Tibial nerve (tissue), 4 donors: ENCODE results near the gene PRKAR1B. TPM values are rescaled to one million over a fixed set of nuclear protein-coding genes. Genes with fewer than 3 reads are reported as not detected.

ENCODE experiments used
- DNase-seq, 2 donors: peaks; one replicate each; pipeline ENCODE4 v3.0.0-alpha.2; 2019; ENCODE audit warnings: low spot score in 2 of 2
- H3K27ac ChIP-seq, 4 donors: fragments of 200-600 bp; sonication (generic) in 3 of 4; one replicate each; pipeline ENCODE4 v1.5.1; 2017 to 2019; ENCODE audit warnings: mild to moderate bottlenecking in 1 of 4
- H3K27me3 ChIP-seq, 2 donors: fragments of 200-600 bp; sonication (generic) in 1 of 2; one replicate each; pipeline versions ENCODE4 v1.5.1 to v1.6.0; 2017 to 2019
- H3K36me3 ChIP-seq, 3 donors: fragments of 200-600 bp; sonication (generic); one replicate each; pipeline ENCODE4 v1.5.1; 2018 to 2019
- H3K4me1 ChIP-seq, 4 donors: fragments of 200-600 bp; sonication (generic) in 3 of 4; one replicate each; pipeline ENCODE4 v1.5.1; 2017 to 2019
- H3K4me3 ChIP-seq, 4 donors: fragments of 200-600 bp; sonication (generic) in 3 of 4; one replicate each; pipeline ENCODE4 v1.5.1; 2017 to 2019; ENCODE audit warnings: mild to moderate bottlenecking in 1 of 4, moderate library complexity in 1 of 4
- H3K9me3 ChIP-seq, 4 donors: fragments of 200-600 bp; sonication (generic) in 3 of 4; one replicate each; pipeline ENCODE4 v1.5.1; 2017 to 2019
- EP300 ChIP-seq, 2 donors: sonication (generic); formaldehyde crosslinking; IDR thresholded peaks; one replicate each; pipeline ENCODE4 v1.6.1; 2017; ENCODE audit warnings: antibody characterized with exemption in 2 of 2, mild to moderate bottlenecking in 1 of 2
- POLR2A ChIP-seq, 2 donors: fragments of 450-650 bp; IDR thresholded peaks; one replicate each; pipeline ENCODE4 v1.6.1; 2017; ENCODE audit warnings: antibody characterized with exemption in 2 of 2, mild to moderate bottlenecking in 2 of 2, moderate library complexity in 2 of 2
- WGBS, 2 donors: methylation state at CpG; one replicate each; pipeline ENCODE4 v1.1.5; 2018; 5-methylcytosine and 5-hydroxymethylcytosine counted together
- total RNA-seq, 4 donors: library from RNA; depleted of rRNA; stranded (reverse); fragments of >200 nt; gene quantifications; one replicate each; pipeline ENCODE4 v1.1.0, GENCODE V29; 2016
- TF ChIP-seq, protein P1 (sequence below), 5 experiments: fragments of 200-600 bp in 3 of 5; fragments of 450-650 bp in 2 of 5; sonication (generic) in 3 of 5; IDR thresholded peaks; one replicate each; pipeline ENCODE4 v1.5.1; 2016 to 2019; ENCODE audit warnings: antibody characterized with exemption in 5 of 5, mild to moderate bottlenecking in 3 of 5, moderate library complexity in 2 of 5

Gene PRKAR1B
- total RNA-seq, 4 donors from 2014 or later: 2.7 to 12.3 (median 4.8) TPM

DNA sequence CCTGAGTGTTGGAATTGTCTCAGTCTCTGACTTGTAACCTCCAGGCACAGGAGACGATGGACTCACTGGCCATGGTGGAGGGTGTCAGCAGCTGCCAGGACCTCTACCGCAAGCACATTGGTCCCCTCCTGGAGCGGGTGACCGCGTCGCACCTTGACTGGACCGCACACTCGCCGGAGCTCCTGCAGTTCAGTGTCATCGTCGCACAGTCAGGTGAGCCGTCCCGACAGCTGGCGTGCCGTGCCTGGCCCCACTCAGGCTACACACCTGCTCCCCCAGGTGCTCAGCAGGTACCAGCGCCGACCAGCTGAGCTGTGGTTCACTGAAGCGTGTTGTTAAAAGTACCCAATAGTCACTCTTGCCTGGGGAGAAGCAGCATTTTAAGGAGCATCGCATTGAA, 36.7 kb upstream of the PRKAR1B start:
- Histone ChIP-seq H3K9me3 (no peaks in the 10 kb centered on the region), H3K36me3 (peaks cover 5 to 97% (median 16%) of the 10 kb centered on the region in 3 donors), H3K27me3 (no peaks in the 10 kb centered on the region), H3K4me1 (peaks cover 0 to under 1% (median 0%) of the 10 kb centered on the region in 4 donors), H3K4me3 (no peak overlapping the region), H3K27ac (no peak overlapping the region)
- DNase-seq: no peak
- WGBS, 2 donors: 90 to 98% methylated on average over 5 to 13 of the region's 19 CpGs
- TF ChIP-seq POLR2A (IDR thresholded peaks at IDR 0.05): no peak
- TF ChIP-seq EP300 (IDR thresholded peaks at IDR 0.05): no peak
- TF ChIP-seq, protein P1, sequence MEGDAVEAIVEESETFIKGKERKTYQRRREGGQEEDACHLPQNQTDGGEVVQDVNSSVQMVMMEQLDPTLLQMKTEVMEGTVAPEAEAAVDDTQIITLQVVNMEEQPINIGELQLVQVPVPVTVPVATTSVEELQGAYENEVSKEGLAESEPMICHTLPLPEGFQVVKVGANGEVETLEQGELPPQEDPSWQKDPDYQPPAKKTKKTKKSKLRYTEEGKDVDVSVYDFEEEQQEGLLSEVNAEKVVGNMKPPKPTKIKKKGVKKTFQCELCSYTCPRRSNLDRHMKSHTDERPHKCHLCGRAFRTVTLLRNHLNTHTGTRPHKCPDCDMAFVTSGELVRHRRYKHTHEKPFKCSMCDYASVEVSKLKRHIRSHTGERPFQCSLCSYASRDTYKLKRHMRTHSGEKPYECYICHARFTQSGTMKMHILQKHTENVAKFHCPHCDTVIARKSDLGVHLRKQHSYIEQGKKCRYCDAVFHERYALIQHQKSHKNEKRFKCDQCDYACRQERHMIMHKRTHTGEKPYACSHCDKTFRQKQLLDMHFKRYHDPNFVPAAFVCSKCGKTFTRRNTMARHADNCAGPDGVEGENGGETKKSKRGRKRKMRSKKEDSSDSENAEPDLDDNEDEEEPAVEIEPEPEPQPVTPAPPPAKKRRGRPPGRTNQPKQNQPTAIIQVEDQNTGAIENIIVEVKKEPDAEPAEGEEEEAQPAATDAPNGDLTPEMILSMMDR (IDR thresholded peaks at IDR 0.05): no peak

DNA sequence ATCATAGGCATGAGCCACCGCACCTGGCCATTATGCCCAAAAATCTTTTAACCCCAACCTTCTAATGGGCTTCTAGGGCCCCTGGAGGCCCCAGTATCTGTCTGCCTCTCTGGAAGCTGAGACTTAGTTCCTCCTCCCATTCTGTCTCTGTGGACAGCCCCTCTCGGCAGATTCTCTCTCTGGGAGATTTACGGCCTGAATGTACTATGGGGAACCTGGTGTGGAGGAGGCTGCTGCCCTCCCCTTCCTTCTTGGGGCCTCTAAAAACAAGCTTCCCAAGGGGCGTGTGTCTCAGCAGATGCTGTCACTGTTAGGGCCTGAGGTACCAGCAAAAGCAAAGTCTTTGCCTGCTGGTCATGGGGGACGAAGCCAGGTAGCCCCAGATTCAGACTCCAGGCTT, 35.8 kb upstream of the PRKAR1B start:
- Histone ChIP-seq H3K4me1 (no peaks in the 10 kb centered on the region), H3K9me3 (no peaks in the 10 kb centered on the region), H3K36me3 (peaks cover 5 to 97% (median 16%) of the 10 kb centered on the region in 3 donors), H3K27me3 (no peaks in the 10 kb centered on the region), H3K27ac (no peak overlapping the region), H3K4me3 (no peak overlapping the region)
- DNase-seq: no peak
- 71 to 75% methylated on average over 4 to 5 of the region's 5 CpGs for WGBS, 2 donors
- TF ChIP-seq, protein P1 (IDR thresholded peaks at IDR 0.05): no peak
- TF ChIP-seq EP300 (IDR thresholded peaks at IDR 0.05) (no peak), POLR2A (IDR thresholded peaks at IDR 0.05) (no peak)

DNA sequence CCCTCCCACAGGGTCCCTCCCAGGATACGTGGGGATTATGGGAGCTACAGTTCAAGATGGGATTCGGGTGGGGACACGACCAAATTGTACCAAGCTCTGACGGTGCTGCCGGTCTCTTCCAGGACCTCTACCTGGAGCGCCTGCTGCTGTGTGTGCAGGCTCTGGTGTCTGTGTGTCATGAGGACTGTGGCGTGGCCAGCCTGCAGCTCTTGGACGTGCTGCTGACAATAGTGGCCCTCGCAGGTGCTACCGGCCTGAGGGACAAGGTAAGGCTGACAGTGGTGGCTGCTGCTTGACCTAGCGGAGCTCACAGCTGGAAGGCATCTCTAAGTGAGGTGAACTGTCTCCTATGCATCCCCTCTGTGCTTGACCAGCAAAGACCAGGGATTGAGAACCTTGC, 34.5 kb upstream of the PRKAR1B start:
- 88 to 91% methylated on average over 8 to 11 of the region's 11 CpGs for WGBS, 2 donors
- H3K27ac ChIP-seq: no peak overlapping the region
- no peaks in the 10 kb centered on the region for H3K9me3 ChIP-seq
- H3K27me3 ChIP-seq: no peaks in the 10 kb centered on the region
- peaks cover 9 to 98% (median 28%) of the 10 kb centered on the region in 3 donors for H3K36me3 ChIP-seq
- no peak overlapping the region for H3K4me3 ChIP-seq
- no peak for DNase-seq
- TF ChIP-seq, protein P1 (IDR thresholded peaks at IDR 0.05): no peak
- TF ChIP-seq EP300 (IDR thresholded peaks at IDR 0.05) (no peak), POLR2A (IDR thresholded peaks at IDR 0.05) (no peak)
- H3K4me1 ChIP-seq: no peaks in the 10 kb centered on the region

DNA sequence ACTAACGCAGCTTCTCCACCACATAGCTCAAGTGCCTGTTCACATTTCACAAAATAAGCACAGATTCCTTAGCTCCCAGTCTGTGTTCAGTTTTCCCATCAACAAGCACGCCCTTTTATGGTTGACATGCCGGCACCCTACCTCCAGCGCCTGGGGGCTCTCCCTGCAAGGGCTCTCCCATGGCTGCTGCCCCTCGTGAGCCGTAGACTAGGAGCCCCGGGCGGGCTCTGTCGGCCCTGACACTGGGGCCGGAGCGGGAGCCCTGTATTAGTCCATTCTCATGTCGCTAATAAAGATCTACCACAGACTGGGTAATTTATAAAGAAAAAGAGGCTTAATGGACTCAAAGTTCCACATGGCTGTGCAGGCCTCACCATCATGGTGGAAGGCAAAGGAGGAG, 34.0 kb upstream of the PRKAR1B start:
- no peak for TF ChIP-seq EP300 (IDR thresholded peaks at IDR 0.05)
- no peak for TF ChIP-seq POLR2A (IDR thresholded peaks at IDR 0.05)
- TF ChIP-seq, protein P1 (IDR thresholded peaks at IDR 0.05): no peak
- Histone ChIP-seq H3K9me3 (no peaks in the 10 kb centered on the region), H3K27ac (no peak overlapping the region), H3K4me1 (no peaks in the 10 kb centered on the region), H3K4me3 (no peak overlapping the region), H3K36me3 (peaks cover 9 to 100% (median 29%) of the 10 kb centered on the region in 3 donors), H3K27me3 (no peaks in the 10 kb centered on the region)
- 97% methylated on average over 12 of the region's 12 CpGs for WGBS, 2 donors
- no peak for DNase-seq

DNA sequence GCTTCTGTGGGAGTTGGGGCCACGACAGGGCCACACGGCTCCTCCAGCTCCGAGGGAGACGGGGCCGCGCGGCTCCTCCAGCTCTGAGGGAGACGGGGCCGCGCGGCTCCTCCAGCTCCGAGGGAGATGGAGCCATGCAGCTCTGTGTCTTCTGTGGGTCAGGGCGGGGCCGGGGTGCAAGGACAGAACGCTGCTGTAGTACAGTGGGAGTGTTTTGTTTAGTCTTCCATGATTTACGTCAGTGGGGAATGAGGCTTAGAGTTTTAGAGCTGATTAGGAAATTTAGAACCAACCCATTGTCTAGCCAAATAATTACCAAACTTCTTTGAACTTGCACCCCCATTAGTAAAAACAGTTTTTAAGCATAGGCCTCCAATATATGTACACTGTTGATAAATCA, 32.9 kb upstream of the PRKAR1B start:
- no peaks in the 10 kb centered on the region for H3K4me1 ChIP-seq
- no peak for DNase-seq
- WGBS, 2 donors: 74 to 80% methylated on average over 16 of the region's 16 CpGs
- H3K27ac ChIP-seq: no peak overlapping the region
- H3K9me3 ChIP-seq: no peaks in the 10 kb centered on the region
- no peaks in the 10 kb centered on the region for H3K27me3 ChIP-seq
- H3K4me3 ChIP-seq: no peak overlapping the region
- TF ChIP-seq, protein P1 (IDR thresholded peaks at IDR 0.05): no peak
- no peak for TF ChIP-seq EP300 (IDR thresholded peaks at IDR 0.05)
- no peak for TF ChIP-seq POLR2A (IDR thresholded peaks at IDR 0.05)
- H3K36me3 ChIP-seq: peaks cover 5 to 100% (median 28%) of the 10 kb centered on the region in 3 donors
